ENCODE data around the gene EMILIN3.

GRCh38 chr20:41316051-41316450 is 50.6 kb downstream of the EMILIN3 start:
- no peak for TF ChIP-seq RNF2 (IDR thresholded peaks at IDR 0.05; ENCODE audit: borderline replicate concordance, low read depth)
- TF ChIP-seq RCOR1 (IDR thresholded peaks at IDR 0.05; ENCODE audit: low read depth, low read length): no peak
- TF ChIP-seq CTCF (IDR thresholded peaks at IDR 0.05): no peak
- TF ChIP-seq ZFP36 (IDR thresholded peaks at IDR 0.05; ENCODE audit: borderline replicate concordance, partially characterized antibody): no peak
- no peak for TF ChIP-seq PHF8 (IDR thresholded peaks at IDR 0.05; ENCODE audit: borderline replicate concordance, low read depth)
- no peak for TF ChIP-seq KDM5A (IDR thresholded peaks at IDR 0.05)
- TF ChIP-seq NFE2L2 (conservative IDR thresholded peaks at IDR 0.05; ENCODE audit: low read length): no peak
- no peak for TF ChIP-seq REST (IDR thresholded peaks at IDR 0.05)
- no peak for TF ChIP-seq POLR2A (IDR thresholded peaks at IDR 0.05; ENCODE audit: low read length)
- no peak for TF ChIP-seq JUNB (IDR thresholded peaks at IDR 0.05)
- no peak for TF ChIP-seq RARB (CRISPR knock-in tag; IDR thresholded peaks at IDR 0.05)
- no peak for TF ChIP-seq RAD21 (conservative IDR thresholded peaks at IDR 0.05 in 1 of 2, IDR thresholded peaks at IDR 0.05 in 1 of 2)
- TF ChIP-seq EP300 (IDR thresholded peaks at IDR 0.05): no peak
